HG02885 (cell line): ENCODE results near the gene SLC6A13.

ENCODE experiments used
- ATAC-seq: cut with Tn5 transposase; IDR thresholded peaks from one replicate; pipeline ENCODE4 v1.9.1; 2021; ENCODE audit warnings: mild to moderate bottlenecking; ENCODE audit not compliant: unreplicated experiment, poor library complexity

The SLC6A13 gene

GRCh38 chr12:184811-185575, 77.6 kb downstream of the SLC6A13 start:
- ATAC-seq: no peak

- ATAC-seq: no peak
Observed at GRCh38 chr12:182381-182892, 80.2 kb downstream of the SLC6A13 start.

GRCh38 chr12:181921-182320, 80.7 kb downstream of the SLC6A13 start:
- no peak for ATAC-seq

- peak; percentile 76 for ATAC-seq
Observed at GRCh38 chr12:180445-180844, 82.2 kb downstream of the SLC6A13 start.

- ATAC-seq: no peak
Observed at GRCh38 chr12:179885-180284, 82.8 kb downstream of the SLC6A13 start.

- ATAC-seq: no peak
Observed at GRCh38 chr12:179131-179884, 83.3 kb downstream of the SLC6A13 start.

- no peak for ATAC-seq
Observed at GRCh38 chr12:178829-179109, 83.9 kb downstream of the SLC6A13 start.

- ATAC-seq: no peak
Observed at GRCh38 chr12:177980-178828, 84.4 kb downstream of the SLC6A13 start.

GRCh38 chr12:177336-177979, 85.2 kb downstream of the SLC6A13 start:
- no peak for ATAC-seq

GRCh38 chr12:176321-177181, 86.1 kb downstream of the SLC6A13 start:
- ATAC-seq: no peak

GRCh38 chr12:175759-176158, 86.9 kb downstream of the SLC6A13 start:
- ATAC-seq: no peak

GRCh38 chr12:175250-175649, 87.4 kb downstream of the SLC6A13 start:
- no peak for ATAC-seq

- ATAC-seq: no peak
Observed at GRCh38 chr12:174596-174995, 88.0 kb downstream of the SLC6A13 start.

- no peak for ATAC-seq
Observed at GRCh38 chr12:174124-174523, 88.5 kb downstream of the SLC6A13 start.

- ATAC-seq: no peak
Observed at GRCh38 chr12:172732-173161, 89.9 kb downstream of the SLC6A13 start.

GRCh38 chr12:171743-172676, 90.6 kb downstream of the SLC6A13 start:
- no peak for ATAC-seq

GRCh38 chr12:171276-171675, 91.4 kb downstream of the SLC6A13 start:
- ATAC-seq: no peak
